Sigmoid colon (tissue), 4 donors: ENCODE results near the gene ATRNL1.

Experiments used
- CTCF ChIP-seq, 4 experiments: fragments of 450-650 bp in 3 of 4; fragments of 200-600 bp in 1 of 4; IDR thresholded peaks; one replicate each; pipeline ENCODE4 v1.5.1; 2016 to 2019; ENCODE audit warnings: antibody characterized with exemption in 4 of 4, mild to moderate bottlenecking in 3 of 4, moderate library complexity in 2 of 4
- EP300 ChIP-seq, 4 donors: sonication (generic); formaldehyde crosslinking; IDR thresholded peaks; one replicate each; pipeline ENCODE4 v1.6.1; 2017; ENCODE audit warnings: antibody characterized with exemption in 4 of 4
- POLR2A ChIP-seq, 2 donors: fragments of 450-650 bp; IDR thresholded peaks; one replicate each; pipeline ENCODE4 v1.6.1; 2016; ENCODE audit warnings: antibody characterized with exemption in 2 of 2, mild to moderate bottlenecking in 2 of 2, moderate library complexity in 2 of 2

- no peak for TF ChIP-seq CTCF (IDR thresholded peaks at IDR 0.05)
- TF ChIP-seq POLR2A (IDR thresholded peaks at IDR 0.05) = no peak
- no peak for TF ChIP-seq EP300 (IDR thresholded peaks at IDR 0.05)
These were observed 860.1 kb downstream of the ATRNL1 start for GRCh38 chr10:115953281-115953680.
